ENCODE data around the gene HES1. TPM values are rescaled to one million over a fixed set of nuclear protein-coding genes. Genes with fewer than 3 reads are reported as not detected.
A peak's percentile ranks its signal among the peaks of the same experiment; 100 is the strongest.

The HES1 gene
- polyA plus RNA-seq, 3 donors = 0.17 to 66.6 (median 0.26) TPM

- Histone ChIP-seq H3K4me3 (replicated peaks in 1 of 3; ENCODE audit: low read depth in 2 of 3, low read length in 3 of 3) (no peak overlapping the region), H4K20me1 (ENCODE audit: insufficient read depth, low read length) (no peaks in the 10 kb centered on the region), H3K9me3 (replicated peaks in 1 of 2; ENCODE audit: control insufficient read depth in 1 of 2, insufficient read depth in 1 of 2, low read length in 2 of 2) (no peaks in the 10 kb centered on the region), H3K27ac (ENCODE audit: low read depth in 1 of 2, low read length in 2 of 2) (no peak overlapping the region), H3K4me1 (ENCODE audit: control insufficient read depth in 1 of 2, insufficient read depth in 2 of 2, low read length in 2 of 2) (peaks cover 20 to 21% of the 10 kb centered on the region in 2 donors), H3K4me2 (replicated peaks; ENCODE audit: extremely low read depth, low read length, poor library complexity, severe bottlenecking) (no peak overlapping the region), H3K27me3 (ENCODE audit: control insufficient read depth in 2 of 2, insufficient read depth in 2 of 2, low read length in 2 of 2) (peaks cover 2 to 4% of the 10 kb centered on the region in 2 donors), H3K36me3 (replicated peaks in 1 of 2; ENCODE audit: control insufficient read depth in 1 of 2, insufficient read depth in 2 of 2, low read length in 2 of 2) (no peaks in the 10 kb centered on the region), H3K79me2 (ENCODE audit: insufficient read depth, low read length) (no peaks in the 10 kb centered on the region), H3K9ac (ENCODE audit: insufficient read depth, low read length, poor library complexity, severe bottlenecking) (no peak overlapping the region), H2AFZ (ENCODE audit: insufficient read depth, low read depth, low read length, poor library complexity, severe bottlenecking) (no peak overlapping the region)
- intact Hi-C loops (cut with micrococcal nuclease) = loop anchor here (5.0 to 10.0 kb wide), 2 partner anchors 50 to 67 kb away; no protein-coding TSS in a partner anchor
- WGBS (ENCODE audit: insufficient coverage) = 100% methylated on average over 3 of the region's 8 CpGs
- no peak for DNase-seq
- Mint-ChIP-seq H3K27me3 (ENCODE audit: low read depth in 3 of 3) (peaks cover 10 to 36% (median 12%) of the 10 kb centered on the region in 3 donors), H3K36me3 (no peaks in the 10 kb centered on the region), H3K27ac (peak overlapping the region in 2 of 7 donors; percentile 45 to 72), H3K4me3 (no peak overlapping the region), H3K4me1 (peaks cover 22% of the 10 kb centered on the region), H3K9me3 (no peaks in the 10 kb centered on the region)
- no peak for TF ChIP-seq CTCF (IDR thresholded peaks at IDR 0.05)
Measured at GRCh38 chr3:194121891-194122631, 13.9 kb upstream of the HES1 start.

- intact Hi-C loops (cut with micrococcal nuclease) = loop anchor here (5.0 to 10.0 kb wide), 2 partner anchors 51 to 69 kb away; no protein-coding TSS in a partner anchor
- H3K9me3 Mint-ChIP-seq = peaks cover 0 to 2% (median 0%) of the 10 kb centered on the region in 7 donors
- peaks cover 22% of the 10 kb centered on the region for H3K4me1 Mint-ChIP-seq
- no peaks in the 10 kb centered on the region for H4K20me1 ChIP-seq (ENCODE audit: insufficient read depth, low read length)
- no peak overlapping the region for H3K27ac ChIP-seq (ENCODE audit: low read depth in 1 of 2, low read length in 2 of 2)
- H3K4me1 ChIP-seq (ENCODE audit: control insufficient read depth in 1 of 2, insufficient read depth in 2 of 2, low read length in 2 of 2) = peaks cover 20 to 21% of the 10 kb centered on the region in 2 donors
- no peak overlapping the region for H3K27ac Mint-ChIP-seq
- no peaks in the 10 kb centered on the region for H3K36me3 Mint-ChIP-seq
- H2AFZ ChIP-seq (ENCODE audit: insufficient read depth, low read depth, low read length, poor library complexity, severe bottlenecking) = no peak overlapping the region
- H3K4me3 Mint-ChIP-seq = no peak overlapping the region
- H3K9ac ChIP-seq (ENCODE audit: insufficient read depth, low read length, poor library complexity, severe bottlenecking) = no peak overlapping the region
- no peak for TF ChIP-seq CTCF (IDR thresholded peaks at IDR 0.05)
- no peaks in the 10 kb centered on the region for H3K36me3 ChIP-seq (replicated peaks in 1 of 2; ENCODE audit: control insufficient read depth in 1 of 2, insufficient read depth in 2 of 2, low read length in 2 of 2)
- no peaks in the 10 kb centered on the region for H3K79me2 ChIP-seq (ENCODE audit: insufficient read depth, low read length)
- no peak overlapping the region for H3K4me3 ChIP-seq (replicated peaks in 1 of 3; ENCODE audit: low read depth in 2 of 3, low read length in 3 of 3)
- H3K4me2 ChIP-seq (replicated peaks; ENCODE audit: extremely low read depth, low read length, poor library complexity, severe bottlenecking) = no peak overlapping the region
- peaks cover 20 to 40% (median 20%) of the 10 kb centered on the region in 3 donors for H3K27me3 Mint-ChIP-seq (ENCODE audit: low read depth in 3 of 3)
- peaks cover 4% of the 10 kb centered on the region in 2 donors for H3K27me3 ChIP-seq (ENCODE audit: control insufficient read depth in 2 of 2, insufficient read depth in 2 of 2, low read length in 2 of 2)
- WGBS (ENCODE audit: insufficient coverage) = no CpG with 5 or more reads among the region's 6 CpGs
- H3K9me3 ChIP-seq (replicated peaks in 1 of 2; ENCODE audit: control insufficient read depth in 1 of 2, insufficient read depth in 1 of 2, low read length in 2 of 2) = no peaks in the 10 kb centered on the region
- DNase-seq = no peak
Measured at GRCh38 chr3:194123726-194124125, 12.2 kb upstream of the HES1 start.

All from CD14-positive monocyte (primary cell).